Ecto neural progenitor cell (in vitro differentiated cells): ENCODE measurements around the gene CSTPP1.
"Not testable (repeated sequence)": the region's sequence is repeated elsewhere in the genome, so short reads cannot be mapped to it uniquely, and the experiment has no call there.

ENCODE experiments used
- DNase-seq: peaks from one replicate; pipeline ENCODE4 v3.0.0-alpha.2; 2018; ENCODE audit warnings: low spot score

CSTPP1 gene

GRCh38 chr11:46991391-46991790, 54.8 kb downstream of the CSTPP1 start:
- no peak for DNase-seq

DNA sequence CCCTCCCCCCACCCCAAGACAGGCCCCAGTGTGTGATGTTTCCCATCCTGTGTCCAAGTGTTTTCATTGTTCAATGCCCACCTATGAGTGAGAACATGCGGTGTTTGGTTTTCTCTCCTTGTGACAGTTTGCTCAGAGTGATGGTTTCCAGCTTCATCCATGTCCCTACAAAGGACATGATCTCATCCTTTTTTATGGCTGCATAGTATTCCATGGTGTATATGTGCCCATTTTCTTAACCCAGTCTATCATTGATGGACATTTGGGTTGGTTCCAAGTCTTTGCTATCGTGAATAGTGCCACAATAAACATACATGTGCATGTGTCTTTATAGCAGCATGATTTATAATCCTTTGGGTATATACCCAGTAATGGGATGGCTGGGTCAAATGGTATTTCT, 55.8 kb downstream of the CSTPP1 start:
- DNase-seq = not testable (repeated sequence)

- not testable (repeated sequence) for DNase-seq
Measured at GRCh38 chr11:46997796-46998195, 61.2 kb downstream of the CSTPP1 start.

- no peak for DNase-seq
Measured at GRCh38 chr11:46999217-46999616, 62.7 kb downstream of the CSTPP1 start.

GRCh38 chr11:47000033-47000432, 63.5 kb downstream of the CSTPP1 start:
- DNase-seq = no peak

DNA sequence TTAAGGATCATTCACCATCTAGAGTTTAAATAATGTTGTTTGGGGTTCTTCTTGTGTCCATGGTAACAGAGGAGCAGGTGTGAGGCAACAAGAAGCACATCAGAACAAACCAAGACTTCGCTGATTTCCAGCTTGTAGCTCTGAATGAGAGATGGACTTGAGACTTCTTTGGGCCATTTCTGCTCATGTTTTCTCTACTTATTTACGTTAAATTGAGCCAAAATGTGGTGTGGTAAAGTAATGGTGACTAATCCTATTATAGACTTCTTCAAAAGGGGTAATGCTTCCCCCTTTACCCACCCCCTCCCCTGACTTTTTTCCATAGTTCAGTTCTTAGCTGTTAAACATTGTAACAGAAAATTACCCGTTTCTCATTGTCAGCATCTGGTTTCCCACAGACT, 65.2 kb downstream of the CSTPP1 start:
- DNase-seq = no peak

DNA sequence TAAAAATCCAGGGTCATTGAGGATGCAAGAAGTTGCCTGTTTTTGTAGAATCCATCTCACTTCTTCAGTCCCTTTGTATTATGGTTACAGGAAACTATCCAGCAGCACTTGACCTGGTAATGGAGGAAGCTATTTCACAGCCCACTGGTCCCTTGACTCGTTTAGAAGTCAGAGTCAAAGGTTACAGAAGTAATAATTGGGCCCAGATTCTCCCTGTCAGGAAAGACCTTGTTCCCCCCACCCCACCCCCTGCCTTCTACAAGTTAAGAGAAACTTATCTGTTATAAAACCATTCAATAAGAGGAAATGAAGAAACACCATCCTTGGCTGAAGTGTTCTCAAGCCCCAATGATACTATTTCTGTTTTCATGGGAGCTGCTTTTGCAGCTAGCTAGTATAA, 65.8 kb downstream of the CSTPP1 start:
- DNase-seq = no peak

DNA sequence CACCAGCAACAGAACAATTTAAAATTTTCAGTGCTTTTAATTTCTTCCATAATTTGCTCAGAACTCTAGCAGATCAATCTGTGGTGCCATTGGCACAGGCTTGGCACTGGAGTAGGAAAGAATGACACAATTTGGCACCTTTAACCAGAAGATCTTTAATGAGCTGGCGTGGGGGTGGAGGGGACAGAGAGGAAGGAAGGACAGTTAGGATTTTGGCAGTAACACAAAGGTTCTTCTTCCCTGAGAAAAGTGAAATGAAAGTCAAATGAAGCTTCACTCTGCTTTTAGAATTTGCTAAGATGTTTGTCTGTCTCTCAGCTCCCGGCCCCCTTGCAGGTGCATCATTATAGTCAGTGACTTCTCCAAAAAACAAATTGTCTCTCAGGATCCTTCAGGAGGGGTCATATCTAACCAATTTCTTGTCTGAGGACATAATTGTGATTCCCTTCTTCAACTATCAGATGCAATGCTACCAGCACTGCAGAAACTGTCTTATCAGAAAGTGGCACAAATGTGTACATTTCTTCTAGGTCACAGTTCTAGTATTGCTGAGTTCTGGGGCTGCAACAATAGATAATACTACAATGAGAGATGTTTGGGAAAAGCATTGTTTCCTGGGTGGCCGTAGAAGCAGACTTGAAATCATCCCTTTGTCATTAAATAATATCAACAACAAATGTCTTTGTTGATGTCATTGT, 66.8 kb downstream of the CSTPP1 start:
- no peak for DNase-seq

DNA sequence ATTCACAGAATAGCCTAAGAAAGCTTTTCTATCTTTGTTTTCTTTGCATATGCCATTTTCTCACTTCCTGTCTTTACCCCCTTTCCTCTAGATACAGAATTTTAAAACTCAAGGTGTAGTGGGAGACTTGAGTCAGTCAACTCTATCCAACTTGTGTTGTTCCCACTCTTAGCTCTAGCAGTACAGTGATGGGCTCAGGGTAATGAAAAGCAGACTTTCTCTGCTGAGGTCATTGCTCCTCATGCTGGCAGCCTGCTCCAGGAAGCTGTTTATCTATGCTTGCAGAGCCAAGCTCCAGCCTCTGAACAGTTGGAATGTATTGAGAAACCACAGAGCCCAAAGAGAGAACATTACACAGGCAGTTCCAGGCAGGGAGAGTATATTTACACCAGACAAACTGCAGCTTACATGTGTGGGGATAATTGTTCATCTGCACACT, 68.1 kb downstream of the CSTPP1 start:
- no peak for DNase-seq

GRCh38 chr11:47005441-47005840, 68.9 kb downstream of the CSTPP1 start:
- no peak for DNase-seq

GRCh38 chr11:47007579-47007978, 71.0 kb downstream of the CSTPP1 start:
- DNase-seq = no peak

DNA sequence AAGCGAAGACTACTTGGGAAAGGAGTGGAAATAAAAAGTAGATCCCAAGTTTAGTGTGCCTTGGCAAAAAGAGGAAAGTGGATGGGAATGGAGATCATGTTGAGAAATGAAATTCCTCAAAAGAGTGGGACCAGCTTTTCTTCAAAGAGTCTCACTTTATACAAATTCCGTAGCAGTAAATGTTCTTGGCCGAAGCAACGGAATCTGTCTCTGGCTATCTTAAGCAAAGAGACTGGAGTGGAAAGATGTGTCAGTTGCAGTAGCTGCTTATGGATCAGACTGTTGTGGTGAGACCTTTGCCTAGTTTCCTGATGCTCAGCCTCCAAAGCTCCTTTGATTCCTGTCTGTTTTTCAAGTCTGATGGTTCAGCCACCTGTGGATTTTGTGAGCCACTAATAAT, 73.6 kb downstream of the CSTPP1 start:
- DNase-seq = no peak

GRCh38 chr11:47014097-47014496, 77.5 kb downstream of the CSTPP1 start:
- DNase-seq = no peak

GRCh38 chr11:47018637-47019036, 82.1 kb downstream of the CSTPP1 start:
- no peak for DNase-seq

- DNase-seq = no peak
Measured at GRCh38 chr11:47020793-47021526, 84.4 kb downstream of the CSTPP1 start.

DNA sequence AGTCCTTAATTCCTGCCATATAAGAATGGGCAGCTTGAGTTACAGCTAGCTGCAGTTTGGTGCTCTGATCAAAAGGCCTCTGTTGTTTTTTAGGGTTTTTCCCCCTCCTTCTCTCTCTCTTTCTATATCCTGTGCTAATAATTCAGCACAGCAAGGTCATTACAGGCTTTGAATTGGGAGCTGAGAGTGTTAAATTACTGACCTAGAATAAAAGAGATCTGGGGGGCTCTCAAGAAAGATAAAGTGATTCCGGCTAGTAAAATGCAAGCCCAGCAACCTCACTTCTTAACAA, 84.9 kb downstream of the CSTPP1 start:
- DNase-seq = no peak

- DNase-seq = no peak
Measured at GRCh38 chr11:47021965-47022364, 85.4 kb downstream of the CSTPP1 start.

GRCh38 chr11:47028195-47029093, 91.9 kb downstream of the CSTPP1 start:
- no peak for DNase-seq

DNA sequence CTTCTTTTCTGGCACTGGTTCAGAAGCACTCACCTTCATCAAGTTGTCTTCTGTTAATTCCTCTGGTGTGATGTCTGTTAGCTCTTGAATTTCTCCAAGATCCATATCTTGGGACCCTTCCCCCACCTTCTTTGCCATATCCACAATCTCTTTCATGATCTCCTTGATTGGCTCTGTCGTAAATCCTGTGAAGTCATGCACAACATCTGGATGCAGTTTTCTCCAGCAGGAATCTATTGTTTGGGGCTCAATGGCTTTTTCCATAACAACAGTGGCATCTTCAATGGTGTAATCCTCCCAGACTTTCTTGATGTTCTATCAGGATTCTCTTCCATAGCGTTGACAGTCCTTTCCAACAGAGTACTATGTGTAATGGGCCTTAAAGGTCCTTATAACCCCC, 96.9 kb downstream of the CSTPP1 start:
- no peak for DNase-seq

DNA sequence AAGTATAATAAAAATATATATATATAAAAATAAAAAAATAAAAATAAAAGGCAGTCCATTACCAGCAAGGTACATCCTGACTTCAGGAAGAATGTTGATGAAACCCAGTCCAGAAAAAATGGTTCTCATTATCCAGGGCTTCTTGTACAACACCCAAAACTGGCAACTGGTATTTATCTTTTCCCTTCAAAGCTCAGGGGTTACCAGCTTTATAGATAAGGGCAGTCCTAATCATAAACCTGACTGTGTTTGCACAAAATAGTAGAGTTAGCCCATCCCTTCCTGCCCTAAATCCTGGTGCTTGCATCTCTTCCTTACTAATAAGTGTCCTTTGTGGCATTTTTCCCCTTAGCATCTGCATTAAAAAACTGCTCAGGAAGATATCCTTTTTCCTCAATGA, 97.5 kb downstream of the CSTPP1 start:
- no peak for DNase-seq

- no peak for DNase-seq
Measured at GRCh38 chr11:47035108-47035507, 98.5 kb downstream of the CSTPP1 start.

DNA sequence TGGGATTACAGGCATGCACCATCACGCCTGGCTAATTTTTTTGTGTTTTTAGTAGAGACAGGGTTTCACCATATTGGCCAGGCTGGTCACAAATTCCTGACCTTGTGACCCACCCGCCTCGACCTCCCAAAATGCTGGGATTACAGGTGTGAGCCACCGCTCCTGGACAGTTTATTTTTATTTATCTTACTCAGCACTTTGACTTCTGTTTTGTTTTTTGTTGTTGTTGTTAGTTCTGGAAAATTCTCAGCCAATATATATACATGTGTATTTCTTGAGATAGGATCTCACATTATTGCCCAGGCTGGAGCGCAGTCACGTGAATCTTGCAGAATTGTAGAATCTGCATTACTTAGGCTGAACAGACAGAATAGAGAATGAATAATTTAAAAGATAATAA, 107.6 kb downstream of the CSTPP1 start:
- DNase-seq = no peak

DNA sequence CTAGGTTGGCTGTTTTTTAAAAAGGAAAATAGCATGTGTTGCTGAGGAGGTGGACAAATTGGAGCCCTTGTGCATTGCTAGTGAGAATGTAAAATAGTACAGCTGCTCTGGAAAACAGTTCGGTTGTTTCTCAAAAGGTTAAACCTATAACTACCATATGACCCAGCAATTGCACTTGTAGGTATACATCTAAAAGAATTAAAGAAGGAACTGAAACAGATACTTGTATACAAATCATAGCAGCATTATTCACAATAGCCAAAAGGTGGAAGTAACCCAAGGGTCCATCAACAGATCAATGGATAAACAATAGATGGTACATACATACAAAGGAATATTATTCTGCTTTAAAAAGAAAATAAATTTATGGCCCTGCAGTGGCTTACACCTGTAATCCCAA, 111.4 kb downstream of the CSTPP1 start:
- DNase-seq = no peak
